Activated CD4-positive, alpha-beta T cell treated with anti-CD3 and anti-CD28 coated beads, Interleukin-2, amount 10 ng/mL, durations not matched to agents 24 days and 14 days (primary cell): ENCODE data around the gene CLMP. TPM values are rescaled to one million over a fixed set of nuclear protein-coding genes. Genes with fewer than 3 reads are reported as not detected.

ENCODE experiments used
- DNase-seq: peaks from one replicate; pipeline ENCODE4 v3.0.0; 2022
- H3K27ac Mint-ChIP-seq: one replicate; pipeline ENCODE4 v1.8.0; 2022; ENCODE audit warnings: mild to moderate bottlenecking, mixed read lengths
- H3K27me3 Mint-ChIP-seq: one replicate; pipeline ENCODE4 v1.8.0; 2022; ENCODE audit warnings: mixed read lengths
- H3K36me3 Mint-ChIP-seq: one replicate; pipeline ENCODE4 v1.8.0; 2022; ENCODE audit warnings: low read depth, mild to moderate bottlenecking, mixed read lengths
- H3K4me1 Mint-ChIP-seq: one replicate; pipeline ENCODE4 v1.8.0; 2021; ENCODE audit warnings: mixed read lengths
- H3K4me3 Mint-ChIP-seq: one replicate; pipeline ENCODE4 v1.8.0; 2022; ENCODE audit warnings: mild to moderate bottlenecking, moderate library complexity, mixed read lengths
- H3K9me3 Mint-ChIP-seq: one replicate; pipeline ENCODE4 v1.8.0; 2021; ENCODE audit warnings: mixed read lengths
- intact Hi-C: fragments of 100-400 bp; cut with micrococcal nuclease; formaldehyde crosslinking; loops from one replicate; pipeline ENCODE4 v1.15.1; 2023
- total RNA-seq: library from RNA; stranded (reverse); gene quantifications from 2 replicates; pipeline ENCODE4 v1.2.3, GENCODE V29; 2022

CLMP gene
- total RNA-seq, 1 donor from 2014 or later, result 0.05 TPM

- intact Hi-C loops, result no loop called here
Observed at GRCh38 chr11:123230346-123230745, 35.3 kb upstream of the CLMP start.

GRCh38 chr11:123228496-123229163 is 33.6 kb upstream of the CLMP start:
- Mint-ChIP-seq H3K36me3 (peaks cover 6% of the 10 kb centered on the region), H3K9me3 (peaks cover 7% of the 10 kb centered on the region), H3K4me1 (peaks cover 16% of the 10 kb centered on the region), H3K4me3 (no peak overlapping the region), H3K27ac (no peak overlapping the region), H3K27me3 (peaks cover 39% of the 10 kb centered on the region)
- intact Hi-C loops, result no loop called here
- no peak for DNase-seq

More at GRCh38 chr11:123230346-123230745, 35.3 kb upstream of the CLMP start:
- H3K27me3 Mint-ChIP-seq, result peaks cover 31% of the 10 kb centered on the region
- peaks cover 6% of the 10 kb centered on the region for H3K36me3 Mint-ChIP-seq
- no peak overlapping the region for H3K4me3 Mint-ChIP-seq
- H3K4me1 Mint-ChIP-seq, result peaks cover 26% of the 10 kb centered on the region
- H3K9me3 Mint-ChIP-seq, result peaks cover 11% of the 10 kb centered on the region
- DNase-seq, result no peak
- no peak overlapping the region for H3K27ac Mint-ChIP-seq

- no peak overlapping the region for H3K4me3 Mint-ChIP-seq
- peaks cover 42% of the 10 kb centered on the region for H3K27me3 Mint-ChIP-seq
- peaks cover 10% of the 10 kb centered on the region for H3K9me3 Mint-ChIP-seq
- H3K27ac Mint-ChIP-seq, result no peak overlapping the region
- intact Hi-C loops, result no loop called here
- DNase-seq, result no peak
- peaks cover 9% of the 10 kb centered on the region for H3K4me1 Mint-ChIP-seq
- H3K36me3 Mint-ChIP-seq, result peaks cover 4% of the 10 kb centered on the region
Observed at GRCh38 chr11:123227763-123228495, 32.9 kb upstream of the CLMP start.

GRCh38 chr11:123221584-123221983 is 26.5 kb upstream of the CLMP start:
- no peak overlapping the region for H3K27ac Mint-ChIP-seq
- H3K4me3 Mint-ChIP-seq, result no peak overlapping the region
- H3K4me1 Mint-ChIP-seq, result no peaks in the 10 kb centered on the region
- intact Hi-C loops, result no loop called here
- no peak for DNase-seq
- peaks cover 9% of the 10 kb centered on the region for H3K9me3 Mint-ChIP-seq
- no peaks in the 10 kb centered on the region for H3K36me3 Mint-ChIP-seq
- H3K27me3 Mint-ChIP-seq, result peaks cover 38% of the 10 kb centered on the region

- intact Hi-C loops, result no loop called here
Observed at GRCh38 chr11:123221096-123221561, 26.1 kb upstream of the CLMP start.

GRCh38 chr11:123219066-123219690 is 24.1 kb upstream of the CLMP start:
- Mint-ChIP-seq H3K4me1 (no peaks in the 10 kb centered on the region), H3K27ac (no peak overlapping the region), H3K36me3 (no peaks in the 10 kb centered on the region), H3K4me3 (no peak overlapping the region), H3K9me3 (peaks cover 9% of the 10 kb centered on the region), H3K27me3 (peaks cover 36% of the 10 kb centered on the region)
- intact Hi-C loops, result no loop called here
- DNase-seq, result no peak

More at GRCh38 chr11:123221096-123221561, 26.1 kb upstream of the CLMP start:
- H3K9me3 Mint-ChIP-seq, result peaks cover 9% of the 10 kb centered on the region
- H3K4me3 Mint-ChIP-seq, result no peak overlapping the region
- no peaks in the 10 kb centered on the region for H3K4me1 Mint-ChIP-seq
- peaks cover 35% of the 10 kb centered on the region for H3K27me3 Mint-ChIP-seq
- no peaks in the 10 kb centered on the region for H3K36me3 Mint-ChIP-seq
- H3K27ac Mint-ChIP-seq, result no peak overlapping the region
- no peak for DNase-seq

- Mint-ChIP-seq H3K27ac (no peak overlapping the region), H3K36me3 (no peaks in the 10 kb centered on the region), H3K4me1 (no peaks in the 10 kb centered on the region), H3K27me3 (peaks cover 35% of the 10 kb centered on the region), H3K9me3 (peaks cover 9% of the 10 kb centered on the region), H3K4me3 (no peak overlapping the region)
- no peak for DNase-seq
- intact Hi-C loops, result no loop called here
Observed at GRCh38 chr11:123218451-123218850, 23.4 kb upstream of the CLMP start.

- no peak overlapping the region for H3K4me3 Mint-ChIP-seq
- H3K36me3 Mint-ChIP-seq, result no peaks in the 10 kb centered on the region
- H3K4me1 Mint-ChIP-seq, result no peaks in the 10 kb centered on the region
- H3K27ac Mint-ChIP-seq, result no peak overlapping the region
- no peak for DNase-seq
- peaks cover 35% of the 10 kb centered on the region for H3K27me3 Mint-ChIP-seq
- peaks cover 6% of the 10 kb centered on the region for H3K9me3 Mint-ChIP-seq
- intact Hi-C loops, result no loop called here
Observed at GRCh38 chr11:123217897-123218296, 22.8 kb upstream of the CLMP start.

- no peaks in the 10 kb centered on the region for H3K9me3 Mint-ChIP-seq
- H3K4me3 Mint-ChIP-seq, result no peak overlapping the region
- H3K36me3 Mint-ChIP-seq, result no peaks in the 10 kb centered on the region
- intact Hi-C loops, result no loop called here
- H3K4me1 Mint-ChIP-seq, result no peaks in the 10 kb centered on the region
- peaks cover 35% of the 10 kb centered on the region for H3K27me3 Mint-ChIP-seq
- DNase-seq, result no peak
- H3K27ac Mint-ChIP-seq, result no peak overlapping the region
Observed at GRCh38 chr11:123216249-123216648, 21.2 kb upstream of the CLMP start.

- Mint-ChIP-seq H3K4me1 (no peaks in the 10 kb centered on the region), H3K36me3 (no peaks in the 10 kb centered on the region), H3K27ac (no peak overlapping the region), H3K27me3 (peaks cover 39% of the 10 kb centered on the region), H3K9me3 (no peaks in the 10 kb centered on the region), H3K4me3 (no peak overlapping the region)
- intact Hi-C loops, result no loop called here
- no peak for DNase-seq
Observed at GRCh38 chr11:123214940-123215339, 19.9 kb upstream of the CLMP start.

- H3K4me1 Mint-ChIP-seq, result no peaks in the 10 kb centered on the region
- DNase-seq, result no peak
- peaks cover 44% of the 10 kb centered on the region for H3K27me3 Mint-ChIP-seq
- no peaks in the 10 kb centered on the region for H3K9me3 Mint-ChIP-seq
- no peak overlapping the region for H3K4me3 Mint-ChIP-seq
- intact Hi-C loops, result no loop called here
- no peak overlapping the region for H3K27ac Mint-ChIP-seq
- H3K36me3 Mint-ChIP-seq, result no peaks in the 10 kb centered on the region
Observed at GRCh38 chr11:123214396-123214795, 19.3 kb upstream of the CLMP start.

GRCh38 chr11:123213307-123213771 is 18.3 kb upstream of the CLMP start:
- Mint-ChIP-seq H3K4me1 (no peaks in the 10 kb centered on the region), H3K9me3 (no peaks in the 10 kb centered on the region), H3K27ac (no peak overlapping the region), H3K36me3 (no peaks in the 10 kb centered on the region), H3K4me3 (no peak overlapping the region), H3K27me3 (peaks cover 52% of the 10 kb centered on the region)
- intact Hi-C loops, result no loop called here
- DNase-seq, result no peak

GRCh38 chr11:123212406-123212805 is 17.4 kb upstream of the CLMP start:
- no peak overlapping the region for H3K27ac Mint-ChIP-seq
- H3K4me3 Mint-ChIP-seq, result no peak overlapping the region
- H3K9me3 Mint-ChIP-seq, result no peaks in the 10 kb centered on the region
- DNase-seq, result no peak
- no peaks in the 10 kb centered on the region for H3K4me1 Mint-ChIP-seq
- no peaks in the 10 kb centered on the region for H3K36me3 Mint-ChIP-seq
- intact Hi-C loops, result no loop called here
- peaks cover 55% of the 10 kb centered on the region for H3K27me3 Mint-ChIP-seq

GRCh38 chr11:123211981-123212380 is 16.9 kb upstream of the CLMP start:
- no peak overlapping the region for H3K27ac Mint-ChIP-seq
- H3K4me1 Mint-ChIP-seq, result no peaks in the 10 kb centered on the region
- intact Hi-C loops, result no loop called here
- DNase-seq, result no peak
- H3K4me3 Mint-ChIP-seq, result no peak overlapping the region
- H3K36me3 Mint-ChIP-seq, result no peaks in the 10 kb centered on the region
- no peaks in the 10 kb centered on the region for H3K9me3 Mint-ChIP-seq
- peaks cover 59% of the 10 kb centered on the region for H3K27me3 Mint-ChIP-seq
